ENCODE data around the gene KRTAP4-7.
"Not testable (repeated sequence)": the region's sequence is repeated elsewhere in the genome, so short reads cannot be mapped to it uniquely, and the experiment has no call there.

The KRTAP4-7 gene

DNA sequence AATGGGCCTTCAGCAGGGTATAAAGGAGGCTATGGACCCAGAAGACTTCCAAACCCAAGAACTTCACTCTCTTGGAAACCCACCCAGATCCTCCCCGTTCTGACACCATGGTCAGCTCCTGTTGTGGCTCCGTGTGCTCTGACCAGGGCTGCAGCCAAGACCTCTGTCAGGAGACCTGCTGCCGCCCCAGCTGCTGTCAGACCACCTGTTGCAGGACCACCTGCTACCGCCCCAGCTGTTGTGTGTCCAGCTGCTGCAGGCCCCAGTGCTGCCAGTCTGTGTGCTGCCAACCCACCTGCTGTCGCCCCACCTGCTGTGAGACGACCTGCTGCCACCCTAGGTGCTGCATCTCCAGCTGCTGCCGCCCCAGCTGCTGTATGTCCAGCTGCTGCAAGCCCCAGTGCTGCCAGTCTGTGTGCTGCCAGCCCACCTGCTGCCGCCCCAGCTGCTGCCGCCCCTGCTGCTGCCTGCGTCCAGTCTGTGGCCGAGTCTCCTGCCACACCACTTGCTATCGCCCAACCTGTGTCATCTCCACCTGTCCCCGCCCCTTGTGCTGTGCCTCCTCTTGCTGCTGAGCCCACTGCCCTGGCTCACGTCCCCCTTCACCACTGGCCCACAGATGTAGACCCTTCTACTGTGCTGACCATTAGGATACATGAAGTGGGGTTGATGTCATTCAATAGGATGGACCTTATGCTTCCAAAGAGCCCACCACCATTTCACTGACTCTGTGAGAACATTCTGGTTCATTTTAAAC is at the start of gene KRTAP4-7:
KRTAP4-7 (plus strand) TSS at position 51 of the 757 bp plus-strand sequence; CDS start at position 108, 57 bp downstream.
- DNase-seq: not testable (repeated sequence)

DNA sequence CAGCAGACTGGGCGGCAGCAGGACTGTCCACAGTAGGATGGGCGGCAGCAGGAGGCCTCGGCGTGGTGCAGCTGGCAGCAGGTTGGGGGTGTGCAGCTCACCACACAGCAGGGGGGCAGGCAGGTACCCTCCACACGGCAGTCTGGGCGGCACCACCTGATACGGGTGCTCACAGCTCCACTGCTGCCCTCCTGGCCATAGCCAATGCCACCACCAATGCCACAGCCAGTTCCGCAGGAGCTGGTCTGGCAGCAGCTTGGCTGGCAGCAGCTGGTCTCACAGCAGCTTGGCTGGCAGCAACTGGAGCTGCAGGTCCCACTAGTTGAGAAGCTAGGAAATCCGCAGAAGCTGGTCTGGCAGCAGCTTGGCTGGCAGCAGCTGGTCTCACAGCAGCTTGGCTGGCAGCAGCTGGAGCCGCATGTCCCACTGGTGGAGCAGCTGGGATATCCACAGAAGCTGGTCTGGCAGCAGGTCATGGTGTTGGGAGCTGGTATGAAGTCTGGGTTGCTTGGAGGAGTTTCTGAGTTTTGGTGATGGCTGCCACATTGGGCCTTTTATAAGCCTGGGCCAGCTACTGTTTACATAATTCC is 49.5 kb upstream of the KRTAP4-7 start, which contains the start of gene KRTAP1-3:
KRTAP1-3 (minus strand) TSS at position 529 of the 590 bp plus-strand sequence; CDS start at position 476, 53 bp downstream.
- not testable (repeated sequence) for DNase-seq

DNA sequence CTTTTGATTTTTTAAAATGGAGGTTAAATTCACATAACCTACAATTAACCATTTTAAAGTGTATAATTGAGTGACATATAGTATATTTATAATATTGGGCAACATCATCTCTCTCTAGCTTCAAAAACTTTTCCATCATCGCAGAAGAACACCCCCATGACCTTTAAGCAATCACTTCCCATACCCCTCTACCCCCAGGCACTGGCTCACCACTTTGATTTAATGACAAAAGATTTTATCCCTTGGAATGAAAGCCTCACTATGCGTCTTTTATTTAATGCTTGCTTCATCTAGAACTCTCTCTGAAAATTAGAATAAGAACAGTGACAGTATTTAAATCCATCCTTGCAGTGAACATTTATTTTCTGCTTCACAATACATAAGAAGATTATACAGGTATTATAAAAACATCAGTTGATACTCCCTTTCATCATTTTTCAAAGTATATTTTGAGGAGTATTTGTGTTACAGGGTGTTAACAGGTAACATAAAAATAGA is 46.0 kb upstream of the KRTAP4-7 start:
- DNase-seq: no peak

DNA sequence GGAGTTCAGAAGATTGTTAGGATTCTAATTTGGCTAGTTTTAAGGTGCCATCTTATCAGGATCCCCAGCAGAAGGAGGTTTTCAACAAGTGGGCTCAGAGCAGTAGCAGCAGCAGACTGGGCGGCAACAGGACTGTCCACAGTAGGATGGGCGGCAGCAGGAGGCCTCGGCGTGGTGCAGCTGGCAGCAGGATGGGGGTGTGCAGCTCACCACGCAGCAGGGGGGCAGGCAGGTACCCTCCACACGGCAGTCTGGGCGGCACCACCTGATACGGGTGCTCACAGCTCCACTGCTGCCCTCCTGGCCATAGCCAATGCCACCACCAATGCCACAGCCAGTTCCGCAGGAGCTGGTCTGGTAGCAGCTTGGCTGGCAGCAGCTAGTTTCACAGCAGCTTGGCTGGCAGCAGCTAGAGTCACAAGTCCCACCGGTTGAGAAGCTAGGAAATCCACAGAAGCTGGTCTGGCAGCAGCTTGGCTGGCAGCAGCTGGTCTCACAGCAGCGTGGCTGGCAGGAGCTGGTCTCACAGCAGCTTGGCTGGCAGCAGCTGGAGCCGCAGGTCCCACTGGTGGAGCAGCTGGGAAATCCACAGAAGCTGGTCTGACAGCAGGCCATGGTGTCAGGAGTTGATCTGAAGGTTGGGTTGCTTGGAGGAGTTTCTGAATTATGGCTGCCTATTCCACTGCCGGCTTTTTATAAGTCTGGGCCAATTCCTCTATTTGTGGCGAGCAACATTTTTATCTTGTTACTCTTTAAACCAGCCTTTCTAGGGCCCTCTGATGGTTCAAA is 43.0 kb upstream of the KRTAP4-7 start, which contains the start of gene KRTAP1-1:
KRTAP1-1 (minus strand) TSS at position 668 of the 789 bp plus-strand sequence; CDS start at position 615, 53 bp downstream.
- not testable (repeated sequence) for DNase-seq

DNA sequence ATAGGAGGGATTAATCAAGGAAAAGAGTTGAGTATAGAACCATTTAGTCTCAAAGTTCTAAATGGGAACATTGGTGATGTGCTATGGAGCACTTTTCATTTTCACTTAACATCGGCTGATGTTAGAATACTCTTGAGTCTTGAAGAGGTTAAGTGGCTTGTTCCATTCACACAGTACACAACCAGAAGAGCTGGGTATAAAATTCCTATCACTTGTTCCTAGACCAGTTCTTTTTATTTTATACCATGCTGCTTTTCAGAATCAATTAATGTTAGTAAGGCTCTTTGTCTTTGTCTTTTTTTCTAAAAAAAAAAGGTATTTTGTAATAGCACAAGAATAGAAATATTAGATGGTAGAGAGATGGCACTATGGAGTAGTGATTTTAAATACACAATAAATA is 41.0 kb upstream of the KRTAP4-7 start:
- no peak for DNase-seq

DNA sequence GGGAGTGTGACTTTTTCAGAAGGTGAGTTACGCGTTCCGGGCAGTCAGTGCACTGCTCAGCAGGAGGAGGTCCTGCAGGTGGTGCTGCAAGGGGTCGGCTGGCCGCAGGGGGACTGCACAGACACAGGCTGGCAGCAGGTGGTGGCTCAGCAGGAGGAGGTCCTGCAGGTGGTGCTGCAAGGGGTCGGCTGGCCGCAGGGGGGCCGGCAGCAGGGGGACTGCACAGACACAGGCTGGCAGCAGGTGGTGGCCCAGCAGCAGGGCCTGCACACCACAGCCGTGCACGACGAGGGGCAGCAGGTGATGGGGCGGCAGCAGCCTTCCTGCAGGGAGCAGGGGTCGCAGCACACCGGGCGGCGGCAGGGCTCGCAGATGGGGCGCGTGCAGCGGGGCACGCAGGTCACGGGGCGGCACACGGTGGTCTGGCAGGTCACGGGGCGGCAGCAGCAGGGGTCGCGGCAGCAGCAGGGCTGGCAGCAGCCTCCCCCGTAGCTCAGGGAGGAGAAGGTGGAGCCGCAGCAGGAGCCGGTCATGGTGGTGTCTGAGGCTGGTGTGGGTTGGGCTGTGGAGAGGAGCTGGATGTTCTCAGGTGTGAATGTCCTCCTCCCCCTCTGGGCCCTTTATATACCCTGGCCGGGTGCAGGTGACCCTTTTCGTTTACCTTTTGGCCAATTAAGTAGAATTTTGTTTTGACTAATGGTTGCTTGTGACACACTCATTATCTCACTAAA is 37.0 kb upstream of the KRTAP4-7 start, which contains the start of gene KRTAP2-1:
KRTAP2-1 (minus strand) TSS at position 582 of the 731 bp plus-strand sequence; CDS start at position 533, 49 bp downstream.
- DNase-seq: not testable (repeated sequence)

DNA sequence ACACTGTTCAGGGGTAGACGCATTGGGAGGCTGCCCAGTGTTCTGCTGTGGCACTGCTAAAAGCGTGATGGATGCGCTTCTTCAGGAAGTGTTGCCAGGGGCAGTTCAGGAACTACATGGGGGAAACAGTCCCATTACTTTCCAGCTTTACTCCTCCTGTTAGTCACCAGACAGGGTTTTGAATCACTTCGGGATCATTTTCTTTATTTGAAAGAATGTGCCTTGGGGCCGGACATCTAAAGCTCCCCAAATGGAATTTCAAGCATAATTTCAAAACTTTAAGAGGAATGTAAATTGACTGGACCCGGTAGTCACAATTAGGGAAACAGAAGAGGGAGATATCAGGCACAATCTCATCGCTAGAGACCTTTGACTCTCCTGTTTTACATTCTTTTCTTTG is 35.5 kb upstream of the KRTAP4-7 start:
- no peak for DNase-seq

DNA sequence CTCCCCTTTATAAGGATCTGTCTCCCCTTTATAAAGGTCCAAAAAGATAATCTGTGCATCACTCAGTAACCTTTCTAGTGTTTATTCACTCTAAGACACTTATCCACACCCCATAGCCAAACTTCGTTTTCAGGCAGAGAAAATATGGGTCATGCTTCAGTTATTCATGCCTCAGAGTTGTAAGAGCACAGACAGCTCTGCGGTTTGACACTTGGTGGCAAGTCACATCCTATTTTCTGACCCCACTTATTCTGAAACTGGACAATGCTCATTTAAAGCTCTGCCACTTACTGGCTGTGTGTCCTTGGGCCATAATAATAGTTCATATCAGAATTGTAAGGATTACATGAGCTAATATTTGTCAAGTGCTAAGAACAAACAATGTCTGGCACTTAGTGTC is 34.8 kb upstream of the KRTAP4-7 start:
- no peak for DNase-seq

DNA sequence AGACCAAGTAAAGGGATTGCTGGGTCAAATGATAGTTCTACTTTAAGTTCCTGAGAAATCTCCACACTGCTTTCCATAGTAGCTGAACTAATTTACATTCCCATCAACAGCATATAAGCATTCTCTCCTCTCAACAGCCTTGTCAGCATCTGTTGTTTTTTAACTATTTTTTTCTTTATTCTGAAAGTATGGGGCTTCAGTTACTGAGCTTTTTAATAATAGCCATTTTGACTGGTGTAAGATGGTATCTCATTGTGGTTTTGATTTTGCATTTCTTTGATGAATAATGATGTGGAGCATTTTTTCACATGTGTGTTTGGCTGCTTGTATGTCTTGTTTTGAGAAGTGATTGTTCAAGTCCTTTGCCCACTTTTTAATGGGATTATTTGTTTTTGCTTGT is 31.4 kb upstream of the KRTAP4-7 start:
- no peak for DNase-seq

DNA sequence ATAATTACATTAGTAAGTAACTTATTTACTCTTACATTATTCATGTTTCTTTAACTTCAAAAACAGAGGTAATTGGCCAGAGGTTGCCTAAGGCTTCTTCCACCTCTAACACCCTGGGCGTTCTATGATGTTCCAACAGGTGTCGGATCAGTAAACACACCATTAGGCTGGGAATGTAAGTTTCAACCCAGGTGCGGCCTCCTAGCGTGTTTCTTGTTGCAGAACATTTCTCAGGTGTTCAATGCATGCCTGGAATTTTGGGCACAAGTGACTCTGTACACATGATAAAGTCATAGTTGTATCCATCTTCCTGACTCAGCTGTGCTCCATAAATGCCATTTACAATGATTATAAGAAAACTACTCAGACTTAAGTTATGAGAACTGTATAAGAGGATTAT is 29.9 kb upstream of the KRTAP4-7 start:
- DNase-seq: no peak

DNA sequence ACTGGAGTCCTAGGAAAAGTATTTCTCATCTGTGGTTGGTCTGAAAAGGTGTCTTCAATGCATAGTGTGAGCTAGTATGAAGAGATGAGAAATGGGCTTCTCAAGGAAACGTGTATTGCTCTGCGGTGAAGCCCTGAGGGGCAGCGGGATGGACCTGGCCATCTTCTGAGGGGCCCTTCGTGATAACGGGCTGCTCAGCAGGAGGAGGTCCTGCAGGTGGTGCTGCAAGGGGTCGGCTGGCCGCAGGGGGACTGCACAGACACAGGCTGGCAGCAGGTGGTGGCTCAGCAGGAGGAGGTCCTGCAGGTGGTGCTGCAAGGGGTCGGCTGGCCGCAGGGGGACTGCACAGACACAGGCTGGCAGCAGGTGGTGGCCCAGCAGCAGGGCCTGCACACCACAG is 29.4 kb upstream of the KRTAP4-7 start:
- DNase-seq: not testable (repeated sequence)

DNA sequence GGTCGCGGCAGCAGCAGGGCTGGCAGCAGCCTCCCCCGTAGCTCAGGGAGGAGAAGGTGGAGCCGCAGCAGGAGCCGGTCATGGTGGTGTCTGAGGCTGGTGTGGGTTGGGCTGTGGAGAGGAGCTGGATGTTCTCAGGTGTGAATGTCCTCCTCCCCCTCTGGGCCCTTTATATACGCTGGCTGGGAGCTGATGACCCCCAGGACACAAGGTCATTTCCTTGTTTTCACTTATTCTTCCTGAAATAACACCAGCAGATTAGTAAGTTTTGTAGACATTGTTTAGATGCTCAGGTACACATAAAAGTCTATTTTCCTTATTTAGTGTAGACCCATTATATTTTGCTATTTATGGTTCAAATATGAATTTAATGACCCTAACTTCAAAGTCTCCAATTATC is 28.8 kb upstream of the KRTAP4-7 start, which contains the start of gene KRTAP2-2:
KRTAP2-2 (minus strand) TSS at position 101 of the 400 bp plus-strand sequence; CDS start at position 82, 19 bp downstream.
- DNase-seq: not testable (repeated sequence)

DNA sequence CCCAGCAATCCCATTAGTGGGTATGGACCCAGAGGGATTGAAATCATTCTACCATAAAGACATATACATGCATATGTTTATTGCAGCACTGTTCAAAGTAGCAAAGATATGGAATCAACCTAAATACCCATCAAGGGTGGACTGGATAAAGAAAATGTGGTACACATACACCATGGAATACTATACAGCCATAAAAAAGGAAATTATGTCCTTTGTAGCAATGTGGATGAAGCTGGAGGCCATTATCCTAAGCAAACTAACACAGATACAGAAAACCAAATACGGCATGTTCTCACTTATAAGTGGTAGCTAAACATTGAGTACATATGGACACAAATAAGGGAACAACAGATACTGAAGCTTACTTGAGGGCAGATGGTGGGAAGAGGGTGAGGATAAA is 26.4 kb upstream of the KRTAP4-7 start:
- no peak for DNase-seq

DNA sequence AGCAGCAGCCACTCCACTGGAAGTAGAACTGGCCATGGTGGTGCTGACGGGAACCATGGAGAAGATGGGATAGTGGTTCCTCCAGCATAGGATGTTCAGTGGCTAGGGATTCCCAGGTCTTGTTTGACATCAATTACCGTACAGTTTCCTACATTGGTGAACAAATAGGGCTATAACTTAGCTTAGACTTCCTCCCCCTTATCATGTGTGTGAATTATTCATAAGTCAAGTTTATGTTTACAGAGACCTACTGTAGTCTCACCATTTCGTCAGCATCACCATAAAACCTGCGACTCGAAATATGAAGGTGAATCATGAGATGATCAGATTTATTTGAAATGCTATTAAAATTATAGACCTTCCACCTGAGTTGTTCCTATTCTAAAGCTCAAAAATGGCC is 25.2 kb upstream of the KRTAP4-7 start:
- no peak for DNase-seq

DNA sequence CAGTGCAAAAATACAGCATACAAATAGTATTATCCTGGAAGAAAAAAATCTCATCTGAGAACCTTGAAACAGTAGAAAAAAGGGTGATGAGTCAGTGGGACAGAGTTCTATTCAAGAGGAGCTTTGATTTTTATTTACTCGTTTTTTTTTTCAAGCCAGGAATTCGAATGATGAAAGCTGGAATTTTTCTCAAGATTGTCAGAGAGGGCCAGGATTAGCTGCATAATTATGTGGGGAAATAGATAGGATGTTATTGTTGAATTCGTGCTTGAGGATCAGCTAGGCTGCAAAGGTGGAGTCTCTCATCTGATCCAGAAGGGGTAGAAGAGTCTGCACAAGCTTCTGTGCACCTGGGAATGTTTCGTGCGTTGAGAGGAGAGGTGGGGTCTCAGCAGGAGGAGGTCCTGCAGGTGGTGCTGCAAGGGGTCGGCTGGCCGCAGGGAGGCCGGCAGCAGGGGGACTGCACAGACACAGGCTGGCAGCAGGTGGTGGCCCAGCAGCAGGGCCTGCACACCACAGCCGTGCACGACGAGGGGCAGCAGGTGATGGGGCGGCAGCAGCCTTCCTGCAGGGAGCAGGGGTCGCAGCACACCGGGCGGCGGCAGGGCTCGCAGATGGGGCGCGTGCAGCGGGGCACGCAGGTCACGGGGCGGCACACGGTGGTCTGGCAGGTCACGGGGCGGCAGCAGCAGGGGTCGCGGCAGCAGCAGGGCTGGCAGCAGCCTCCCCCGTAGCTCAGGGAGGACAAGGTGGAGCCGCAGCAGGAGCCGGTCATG is 24.5 kb upstream of the KRTAP4-7 start:
- DNase-seq: not testable (repeated sequence)

DNA sequence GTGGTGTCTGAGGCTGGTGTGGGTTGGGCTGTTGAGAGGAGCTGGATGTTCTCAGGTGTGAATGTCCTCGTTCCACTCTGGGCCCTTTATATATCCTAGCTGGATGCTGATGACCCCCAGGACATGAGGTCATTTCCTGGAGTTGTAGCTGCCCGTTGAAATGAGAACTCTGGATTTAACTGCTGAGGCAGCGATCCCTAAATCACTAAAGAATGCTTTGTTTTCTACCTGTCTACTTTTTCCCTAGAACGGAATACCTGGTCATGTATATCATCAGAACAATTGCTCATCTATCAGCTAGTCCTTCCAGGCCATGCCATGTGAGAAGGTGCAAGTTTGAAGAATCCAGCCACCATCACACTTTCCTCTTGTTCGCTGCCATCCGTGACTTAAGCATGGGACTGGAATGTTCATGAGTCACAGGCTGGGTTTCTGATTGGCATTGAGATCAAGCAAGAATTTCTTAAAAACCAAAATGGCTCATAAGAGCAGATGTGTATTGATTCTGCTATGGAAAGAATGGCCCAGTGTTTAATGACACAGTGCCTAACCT is 23.8 kb upstream of the KRTAP4-7 start, which contains the start of gene KRTAP2-3:
KRTAP2-3 (minus strand) TSS at position 63 of the 553 bp plus-strand sequence. CDS start 64 bp downstream, outside the sequence.
- no peak for DNase-seq

DNA sequence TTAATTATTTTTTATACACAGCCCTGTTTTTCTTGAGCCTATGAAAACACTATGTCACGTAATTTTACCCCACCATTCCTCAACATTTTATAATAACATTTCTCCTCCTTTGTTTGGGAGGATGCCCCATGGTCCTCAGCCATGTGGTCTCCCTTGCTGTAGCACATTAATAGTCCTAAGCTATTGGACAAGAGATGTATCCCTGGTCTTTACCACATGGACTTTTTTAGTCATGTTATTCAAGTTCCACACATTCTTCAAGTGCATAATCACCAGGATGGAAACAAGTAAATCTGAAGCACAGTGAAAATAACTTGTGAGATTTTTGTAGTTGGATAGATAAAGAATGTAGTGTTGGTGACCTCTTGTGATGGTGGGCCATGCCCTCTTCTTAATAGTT is 22.0 kb upstream of the KRTAP4-7 start:
- DNase-seq: no peak

DNA sequence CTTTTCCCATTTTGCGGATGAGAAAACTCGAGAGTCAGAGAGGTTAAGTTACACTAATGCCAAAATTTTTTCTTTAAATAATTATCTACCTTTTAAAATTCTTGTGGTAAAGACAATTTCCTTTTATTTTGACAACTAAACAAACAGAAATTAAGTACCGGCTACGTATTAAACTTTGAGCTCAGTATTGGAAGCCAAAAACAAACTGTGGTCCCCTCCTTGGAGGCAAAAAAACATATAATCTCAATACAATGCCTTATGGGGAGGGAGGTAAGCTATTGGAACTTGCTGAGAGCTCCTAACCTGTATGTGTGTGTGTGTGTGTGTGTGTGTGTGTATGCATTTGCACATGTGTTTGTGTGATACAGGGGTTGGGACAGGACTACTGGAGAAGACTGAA is 20.5 kb upstream of the KRTAP4-7 start:
- no peak for DNase-seq

DNA sequence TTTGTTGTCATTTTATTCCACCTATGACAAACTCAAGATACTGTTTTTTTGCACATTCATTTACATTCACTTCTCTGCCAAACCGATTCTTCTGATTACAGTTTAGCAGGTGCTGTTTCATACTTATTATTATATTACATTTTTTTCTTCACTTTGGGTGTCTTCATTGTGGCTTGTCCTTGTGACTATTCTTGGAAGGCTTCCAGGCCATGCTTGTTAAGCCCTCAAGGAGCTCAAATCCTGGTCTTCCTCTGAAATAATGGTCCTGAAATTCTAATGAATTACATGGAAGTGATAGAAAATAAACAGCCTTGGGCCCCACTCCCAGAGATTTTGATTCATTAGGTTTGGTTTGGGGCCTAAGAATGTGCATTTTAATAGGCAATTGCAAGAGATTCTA is 19.6 kb upstream of the KRTAP4-7 start:
- DNase-seq: no peak

DNA sequence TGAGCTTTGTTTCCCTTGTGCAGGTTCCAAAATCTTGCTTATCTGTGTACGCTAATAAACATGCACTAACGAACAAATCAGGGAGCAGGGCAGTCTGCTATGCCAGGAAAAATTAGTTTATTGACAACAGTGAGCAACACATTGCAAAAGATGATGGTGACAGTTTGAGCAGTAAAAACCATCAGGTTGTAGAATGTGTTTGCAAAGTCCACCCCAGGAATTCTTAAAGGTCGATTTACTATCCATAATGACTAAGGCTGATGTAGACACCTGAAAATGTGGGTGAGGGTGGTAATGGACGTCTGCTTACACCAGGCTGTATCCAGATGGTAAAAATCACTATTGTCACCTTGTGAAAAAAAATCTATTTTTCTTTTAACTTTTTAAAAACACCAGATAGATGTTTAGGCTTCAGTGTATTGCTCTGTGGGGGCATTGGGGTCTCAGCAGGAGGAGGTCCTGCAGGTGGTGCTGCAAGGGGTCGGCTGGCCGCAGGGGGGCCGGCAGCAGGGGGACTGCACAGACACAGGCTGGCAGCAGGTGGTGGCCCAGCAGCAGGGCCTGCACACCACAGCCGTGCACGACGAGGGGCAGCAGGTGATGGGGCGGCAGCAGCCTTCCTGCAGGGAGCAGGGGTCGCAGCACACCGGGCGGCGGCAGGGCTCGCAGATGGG is 18.8 kb upstream of the KRTAP4-7 start:
- DNase-seq: not testable (repeated sequence)

Data from CD4-positive, alpha-beta T cell treated with Interleukin-4 for 4 hours (primary cell).